Ectodermal cell (in vitro differentiated cells): ENCODE results near the gene PVALEF.
"Not testable (repeated sequence)": the region's sequence is repeated elsewhere in the genome, so short reads cannot be mapped to it uniquely, and the experiment has no call there.

ENCODE experiments used
- H3K27ac ChIP-seq: 2 replicates; pipeline ENCODE4 v1.7.0; 2013; ENCODE audit warnings: mild to moderate bottlenecking, low read depth, low read length; ENCODE audit not compliant: insufficient read depth, poor library complexity, severe bottlenecking
- H3K27me3 ChIP-seq: 2 replicates; pipeline ENCODE4 v1.7.0; 2013; ENCODE audit warnings: mild to moderate bottlenecking, low read length; ENCODE audit not compliant: insufficient read depth, control insufficient read depth, poor library complexity, severe bottlenecking
- H3K36me3 ChIP-seq: one replicate; pipeline ENCODE4 v1.7.0; 2013; ENCODE audit warnings: low read length; ENCODE audit not compliant: control insufficient read depth, insufficient read depth
- H3K4me1 ChIP-seq: one replicate; pipeline ENCODE4 v1.7.0; 2013; ENCODE audit warnings: low read length; ENCODE audit not compliant: control insufficient read depth, insufficient read depth
- H3K4me3 ChIP-seq: 2 replicates; pipeline ENCODE4 v1.7.0; 2013; ENCODE audit warnings: low read depth, low read length, control low read depth; ENCODE audit not compliant: insufficient read depth
- H3K9me3 ChIP-seq: 2 replicates; pipeline ENCODE4 v1.7.0; 2013; ENCODE audit warnings: mild to moderate bottlenecking, low read length, moderate library complexity; ENCODE audit not compliant: control insufficient read depth
- WGBS, 2 experiments: methylation state at CpG; one replicate each; pipeline ENCODE4 v1.1.7; 2013; ENCODE audit warnings: missing lambda C conversion rate in 2 of 2; 5-methylcytosine and 5-hydroxymethylcytosine counted together

PVALEF gene

DNA sequence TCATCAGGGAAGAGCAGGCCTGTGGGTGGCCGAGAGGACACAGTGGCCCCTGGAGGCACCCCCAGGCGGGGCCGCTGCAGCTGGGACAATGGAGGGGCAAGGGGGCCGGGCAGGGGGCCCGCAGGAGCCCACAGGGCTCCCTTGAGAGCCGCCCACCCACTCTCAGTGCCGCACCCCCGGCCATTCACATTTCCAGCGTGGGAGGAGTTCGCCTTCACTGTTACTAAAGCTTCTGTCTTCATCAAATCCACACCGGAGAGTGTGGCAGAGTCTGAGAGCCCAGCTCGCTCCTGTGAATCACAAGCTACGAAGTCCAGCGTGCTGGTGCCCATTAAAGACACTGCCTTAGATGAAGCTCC, 20.9 kb upstream of the PVALEF start:
- no peak overlapping the region for H3K27ac ChIP-seq

DNA sequence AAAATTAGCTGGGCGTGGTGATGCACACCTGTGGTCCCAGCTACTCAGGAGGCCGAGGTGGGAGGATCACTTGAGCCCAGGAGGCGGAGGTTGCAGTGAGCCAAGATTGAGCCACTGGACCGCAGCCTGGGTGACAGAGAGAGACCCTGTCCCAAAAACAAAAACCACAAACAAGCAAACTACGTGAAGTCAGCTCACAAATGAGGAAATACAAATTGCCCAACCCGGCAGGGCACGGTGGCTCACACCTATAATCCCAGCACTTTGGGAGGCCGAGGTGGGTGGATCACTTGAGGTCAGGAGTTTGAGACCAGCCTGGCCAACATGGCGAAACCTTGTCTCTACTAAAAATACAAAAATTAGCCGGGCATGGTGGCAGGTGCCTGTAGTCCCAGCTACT, 19.1 kb upstream of the PVALEF start:
- H3K36me3 ChIP-seq, H3K27ac ChIP-seq, H3K4me3 ChIP-seq, H3K4me1 ChIP-seq, H3K27me3 ChIP-seq, H3K9me3 ChIP-seq: not testable (repeated sequence)
- 78 to 85% methylated on average over 9 to 10 of the region's 10 CpGs for WGBS, 2 experiments

More for the DNA sequence above, 20.9 kb upstream of the PVALEF start:
- Histone ChIP-seq H3K4me1 (peaks cover 10% of the 10 kb centered on the region), H3K36me3 (no peaks in the 10 kb centered on the region), H3K9me3 (no peaks in the 10 kb centered on the region), H3K27me3 (no peaks in the 10 kb centered on the region), H3K4me3 (no peak overlapping the region)
- 77 to 83% methylated on average over 14 of the region's 14 CpGs for WGBS, 2 experiments

DNA sequence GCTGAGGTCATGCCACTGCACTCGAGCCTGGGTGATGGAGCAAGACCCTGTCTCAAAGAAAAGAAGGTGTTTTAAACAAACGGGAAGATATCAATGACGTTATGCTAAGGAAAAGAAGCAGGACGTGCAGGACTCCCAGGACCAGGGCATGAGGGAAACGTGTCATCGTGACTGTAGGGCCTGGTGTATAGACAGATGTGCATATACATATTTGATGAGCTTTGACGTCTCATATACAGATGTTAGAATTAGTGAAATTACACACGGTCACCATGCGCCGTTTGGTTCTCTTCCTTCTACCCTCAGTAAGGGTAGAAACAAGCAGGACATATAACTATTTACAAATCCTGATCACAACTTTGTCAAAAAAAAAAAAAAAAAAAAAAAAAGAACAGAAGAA, 17.6 kb upstream of the PVALEF start:
- no peaks in the 10 kb centered on the region for H3K9me3 ChIP-seq
- WGBS, 2 experiments = 95% methylated on average over 10 of the region's 10 CpGs

DNA sequence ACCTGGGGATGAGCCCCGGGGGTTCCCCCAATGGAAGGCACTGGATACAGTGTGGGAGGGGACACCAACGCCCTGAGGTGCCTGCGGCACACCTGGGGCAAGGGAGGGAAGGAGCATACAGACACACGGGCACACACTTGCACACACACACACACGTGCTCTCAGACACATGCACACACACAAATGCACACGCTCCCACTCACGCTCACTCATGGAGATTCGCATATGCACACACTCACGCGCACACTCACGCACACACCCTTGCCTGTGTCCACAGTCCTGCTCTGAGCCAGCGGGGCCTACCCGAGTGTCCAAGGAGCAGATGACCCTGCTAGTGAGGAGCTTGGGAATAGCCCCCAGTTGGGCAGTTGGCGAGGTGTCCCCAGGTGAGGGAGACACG, 16.7 kb upstream of the PVALEF start:
- H3K9me3 ChIP-seq = no peaks in the 10 kb centered on the region
- H3K4me1 ChIP-seq = no peaks in the 10 kb centered on the region
- WGBS, 2 experiments = 95 to 96% methylated on average over 15 of the region's 15 CpGs
- no peak overlapping the region for H3K4me3 ChIP-seq
- H3K36me3 ChIP-seq = no peaks in the 10 kb centered on the region
- H3K27me3 ChIP-seq = no peaks in the 10 kb centered on the region
- H3K27ac ChIP-seq = no peak overlapping the region

More for the DNA sequence above, 17.6 kb upstream of the PVALEF start:
- no peaks in the 10 kb centered on the region for H3K27me3 ChIP-seq
- no peak overlapping the region for H3K4me3 ChIP-seq
- H3K36me3 ChIP-seq = no peaks in the 10 kb centered on the region
- no peaks in the 10 kb centered on the region for H3K4me1 ChIP-seq
- H3K27ac ChIP-seq = no peak overlapping the region

DNA sequence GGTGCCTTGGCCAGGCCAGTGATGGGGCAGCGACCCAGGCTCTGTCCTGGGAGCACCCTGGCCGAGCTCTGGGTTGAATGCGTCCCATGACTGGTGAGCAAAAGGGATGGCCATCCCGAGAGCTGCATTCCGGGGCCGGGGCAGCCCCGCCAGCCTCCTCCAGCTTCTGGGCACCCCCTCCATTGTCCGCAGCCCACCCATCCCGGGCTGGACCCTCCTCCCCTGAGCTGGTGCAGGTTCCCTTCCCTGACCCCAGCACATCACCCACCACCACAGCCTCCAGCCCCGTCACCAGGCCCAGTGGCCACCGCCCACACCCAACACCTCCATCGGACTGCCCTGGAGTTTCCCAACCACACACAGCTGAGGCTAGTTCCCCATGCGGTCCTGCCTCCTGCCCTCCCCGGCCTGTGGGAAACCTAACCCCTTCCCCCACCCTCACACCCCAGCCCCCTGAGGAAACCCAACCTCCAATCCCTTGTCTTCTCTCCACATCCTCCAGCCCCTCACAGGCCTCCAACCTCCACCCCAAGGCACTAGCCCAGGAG, 16.2 kb upstream of the PVALEF start:
- Histone ChIP-seq H3K27me3 (no peaks in the 10 kb centered on the region), H3K4me3 (no peak overlapping the region), H3K27ac (no peak overlapping the region), H3K9me3 (no peaks in the 10 kb centered on the region), H3K36me3 (no peaks in the 10 kb centered on the region), H3K4me1 (no peaks in the 10 kb centered on the region)
- 89 to 90% methylated on average over 14 of the region's 14 CpGs for WGBS, 2 experiments

DNA sequence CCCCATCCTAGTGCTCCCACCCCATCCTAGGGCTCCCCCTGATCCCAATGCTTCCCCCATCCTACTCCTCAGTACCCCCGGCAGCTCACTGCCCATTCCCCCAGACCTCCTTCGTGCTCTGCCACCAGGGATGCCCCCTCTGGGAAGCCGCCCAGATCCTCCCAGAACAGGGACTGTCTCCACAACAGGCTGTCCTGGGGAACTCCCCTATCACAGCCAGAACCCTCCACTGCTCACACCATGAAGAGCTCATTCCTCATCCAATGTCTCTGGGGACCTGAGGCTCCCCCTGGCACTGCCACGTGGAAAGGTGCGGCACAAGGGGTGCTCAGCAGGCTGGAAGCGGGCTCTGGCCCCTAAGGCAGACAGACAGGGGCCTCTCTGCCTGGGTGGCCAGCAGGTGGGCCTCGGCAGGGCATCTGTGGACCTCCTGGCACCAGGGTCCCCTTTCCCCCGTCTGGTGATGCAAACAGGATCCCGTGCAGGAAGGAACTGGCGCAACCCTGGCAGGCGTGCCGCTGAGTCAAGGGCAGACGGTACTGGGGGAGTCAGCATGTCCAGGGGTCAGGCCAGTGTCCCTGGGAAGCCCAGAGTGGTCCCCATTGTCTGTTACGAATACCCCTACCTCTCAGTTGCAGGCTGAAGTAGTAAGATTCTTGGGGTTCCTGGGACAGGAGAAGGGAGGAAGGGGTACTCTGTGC, 14.8 kb upstream of the PVALEF start:
- Histone ChIP-seq H3K4me3 (no peak overlapping the region), H3K27me3 (no peaks in the 10 kb centered on the region), H3K27ac (no peak overlapping the region), H3K4me1 (no peaks in the 10 kb centered on the region), H3K9me3 (no peaks in the 10 kb centered on the region), H3K36me3 (no peaks in the 10 kb centered on the region)
- 92 to 93% methylated on average over 14 of the region's 14 CpGs for WGBS, 2 experiments

DNA sequence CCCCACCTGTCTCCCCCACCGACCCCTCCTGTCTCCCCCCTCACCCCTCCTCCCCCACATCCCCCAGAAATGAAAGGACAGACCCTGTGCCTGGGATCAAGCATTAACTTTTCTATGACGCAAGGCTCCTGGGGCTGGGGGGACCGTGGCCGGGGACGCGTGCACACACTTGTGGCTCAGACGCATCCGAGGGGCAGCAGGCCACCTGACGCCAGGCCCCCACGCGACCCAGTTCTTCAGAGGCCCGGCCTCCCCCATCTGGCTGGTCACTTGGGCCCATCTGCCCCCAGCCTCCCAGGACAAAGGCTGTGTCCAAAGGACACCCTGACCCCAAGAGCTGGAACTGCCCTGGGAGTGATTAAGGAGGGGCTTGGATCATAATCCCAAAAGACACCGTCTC, 14.0 kb upstream of the PVALEF start:
- H3K9me3 ChIP-seq = no peaks in the 10 kb centered on the region
- no peaks in the 10 kb centered on the region for H3K4me1 ChIP-seq
- 91 to 94% methylated on average over 12 of the region's 13 CpGs for WGBS, 2 experiments
- no peaks in the 10 kb centered on the region for H3K36me3 ChIP-seq
- H3K4me3 ChIP-seq = no peak overlapping the region
- no peaks in the 10 kb centered on the region for H3K27me3 ChIP-seq
- H3K27ac ChIP-seq = no peak overlapping the region

DNA sequence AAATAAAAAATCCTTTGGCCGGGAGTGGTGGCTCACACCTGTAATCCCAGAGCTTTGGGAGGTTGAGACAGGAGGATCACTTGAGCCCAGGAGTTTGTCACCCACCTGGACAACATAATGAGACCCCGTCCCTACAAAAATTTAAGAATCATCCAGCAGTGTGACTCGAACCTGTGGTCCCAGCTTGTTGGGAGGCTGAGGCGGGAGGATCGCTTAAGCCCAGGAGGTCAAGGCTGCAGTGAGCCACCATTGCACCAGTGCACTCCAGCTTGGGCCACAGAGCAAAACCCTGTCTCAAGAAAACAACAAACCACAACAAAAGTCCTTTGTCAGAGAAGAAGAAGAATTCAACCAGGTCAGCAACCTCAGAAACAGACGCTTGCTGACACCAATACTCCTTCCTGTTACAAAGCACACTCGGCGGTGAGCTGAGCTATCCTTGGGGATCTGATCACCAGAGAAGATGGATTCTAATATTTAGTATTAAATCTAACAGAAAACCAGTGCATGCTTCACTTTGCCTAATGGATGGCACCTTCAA, 12.9 kb upstream of the PVALEF start:
- Histone ChIP-seq H3K4me3 (no peak overlapping the region), H3K27me3 (no peaks in the 10 kb centered on the region), H3K36me3 (no peaks in the 10 kb centered on the region), H3K27ac (no peak overlapping the region), H3K9me3 (no peaks in the 10 kb centered on the region), H3K4me1 (no peaks in the 10 kb centered on the region)
- 75 to 77% methylated on average over 8 of the region's 8 CpGs for WGBS, 2 experiments

DNA sequence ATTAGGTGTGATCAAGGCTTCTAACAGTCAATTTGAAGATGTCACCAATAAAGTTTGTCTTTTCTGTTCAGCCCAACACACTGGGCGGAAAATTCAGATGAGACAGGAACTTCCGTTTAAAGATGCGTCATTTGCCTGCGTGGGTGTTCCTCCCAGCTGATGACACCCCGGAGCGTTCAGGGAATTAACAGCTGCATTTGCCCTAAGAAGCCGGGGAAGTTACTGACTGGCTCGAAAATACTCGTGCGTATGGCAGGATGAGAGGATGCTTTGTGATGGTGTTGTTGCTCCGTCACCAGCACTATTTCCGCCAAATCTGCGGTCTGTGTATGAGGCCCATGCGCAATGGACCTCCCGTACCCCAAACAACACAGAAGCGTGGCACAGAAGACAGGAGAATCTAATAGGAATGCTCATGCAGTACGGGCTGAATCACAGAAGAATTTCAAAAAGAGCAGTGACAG, 11.9 kb upstream of the PVALEF start:
- WGBS, 2 experiments = 92 to 93% methylated on average over 17 of the region's 17 CpGs
- H3K9me3 ChIP-seq = no peaks in the 10 kb centered on the region

DNA sequence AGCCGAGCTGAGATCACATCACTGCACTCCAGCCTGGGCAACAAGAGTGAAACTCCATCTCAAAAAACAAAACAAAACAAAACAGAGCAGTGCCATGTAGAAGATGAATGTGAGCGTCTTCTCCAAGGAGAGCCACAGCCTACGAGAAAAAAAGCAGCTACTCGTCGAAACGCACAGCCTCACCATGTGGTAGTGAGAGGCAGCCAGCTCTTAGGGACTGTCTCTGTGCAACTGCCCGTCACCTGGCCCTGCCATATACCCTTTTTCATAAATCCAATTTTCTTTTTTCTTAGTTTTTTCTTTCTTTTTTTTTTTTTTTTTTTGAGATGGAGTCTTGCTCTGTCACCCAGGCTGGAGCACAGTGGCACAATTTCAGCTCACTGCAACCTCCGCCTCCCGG, 11.3 kb upstream of the PVALEF start:
- H3K4me1 ChIP-seq, H3K27ac ChIP-seq, H3K36me3 ChIP-seq, H3K4me3 ChIP-seq, H3K27me3 ChIP-seq, H3K9me3 ChIP-seq: not testable (repeated sequence)
- 93 to 95% methylated on average over 9 of the region's 9 CpGs for WGBS, 2 experiments

More for the DNA sequence above, 11.9 kb upstream of the PVALEF start:
- H3K4me3 ChIP-seq = no peak overlapping the region
- no peaks in the 10 kb centered on the region for H3K27me3 ChIP-seq
- no peaks in the 10 kb centered on the region for H3K36me3 ChIP-seq
- no peak overlapping the region for H3K27ac ChIP-seq
- H3K4me1 ChIP-seq = no peaks in the 10 kb centered on the region
